ENCODE data around the gene PYGM. TPM values are rescaled to one million over a fixed set of nuclear protein-coding genes. Genes with fewer than 3 reads are reported as not detected.

Gene PYGM
- total RNA-seq, 1 donor from 2014 or later, result 291 TPM

DNA sequence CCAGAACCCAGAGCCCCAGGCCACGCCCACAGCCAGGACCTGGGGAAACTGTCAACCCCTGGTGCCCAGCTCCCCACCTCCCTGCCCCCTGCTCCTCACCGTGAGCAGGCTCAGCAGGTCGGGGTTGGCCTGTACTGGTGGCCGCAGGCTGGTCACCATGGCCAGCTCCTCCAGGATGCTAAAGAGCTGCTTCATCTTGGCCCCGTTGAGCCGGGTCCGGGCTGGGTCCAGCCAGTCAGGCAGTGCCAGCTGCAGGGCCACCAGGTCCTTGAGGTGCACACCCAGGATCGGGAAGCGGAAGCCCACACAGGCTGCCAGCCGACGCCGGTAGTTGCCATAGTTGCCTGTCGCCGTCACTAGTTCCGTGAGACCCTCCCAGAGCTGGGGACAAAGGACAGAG, 23.1 kb downstream of the PYGM start:
- Histone ChIP-seq H3K36me3 (ENCODE audit: control insufficient read depth in 3 of 3, insufficient read depth in 3 of 3, low read length in 3 of 3) (peaks cover 0 to 6% (median 3%) of the 10 kb centered on the region in 3 donors), H3K4me1 (ENCODE audit: control insufficient read depth in 3 of 3, insufficient read depth in 3 of 3, low read length in 3 of 3) (peaks cover 6 to 16% (median 6%) of the 10 kb centered on the region in 3 donors), H3K9me3 (ENCODE audit: control insufficient read depth in 3 of 3, low read length in 3 of 3) (no peaks in the 10 kb centered on the region), H3K27ac (ENCODE audit: low read depth, low read length) (no peak overlapping the region), H3K9ac (ENCODE audit: low read depth in 1 of 3, low read length in 3 of 3) (no peak overlapping the region), H3K27me3 (ENCODE audit: control insufficient read depth in 3 of 3, insufficient read depth in 3 of 3, low read length in 3 of 3) (no peaks in the 10 kb centered on the region), H3K4me3 (ENCODE audit: low read length in 3 of 3) (no peak overlapping the region)

DNA sequence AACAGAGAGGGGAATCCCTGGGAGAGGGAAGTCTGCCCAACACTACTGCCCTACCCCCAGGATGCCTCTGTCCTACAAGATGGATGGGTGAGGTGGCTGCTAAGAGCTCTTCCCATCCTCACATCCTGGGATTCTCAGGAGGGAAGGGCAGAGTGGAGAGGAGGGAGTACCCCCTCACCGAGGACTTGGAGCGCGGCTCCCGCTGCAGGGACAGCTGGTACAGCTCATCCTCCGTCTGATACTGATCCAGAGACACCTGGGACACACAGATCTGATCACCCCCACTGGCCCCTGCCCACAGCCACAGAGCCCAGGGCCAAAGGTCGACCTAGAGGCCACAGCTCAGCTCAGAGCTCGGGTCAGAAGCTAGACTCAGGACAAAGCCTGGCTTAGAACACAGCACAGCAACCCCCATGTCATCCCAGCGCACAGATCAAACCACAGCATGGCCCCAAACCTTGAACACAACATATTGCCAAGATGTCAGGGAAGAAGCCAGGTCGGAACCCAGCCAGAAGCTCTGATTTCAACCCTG, 24.0 kb downstream of the PYGM start:
- no peak overlapping the region for H3K9ac ChIP-seq (ENCODE audit: low read depth in 1 of 3, low read length in 3 of 3)
- no peak overlapping the region for H3K4me3 ChIP-seq (ENCODE audit: low read length in 3 of 3)
- H3K4me1 ChIP-seq (ENCODE audit: control insufficient read depth in 3 of 3, insufficient read depth in 3 of 3, low read length in 3 of 3), result peaks cover 5 to 16% (median 6%) of the 10 kb centered on the region in 3 donors
- H3K27ac ChIP-seq (ENCODE audit: low read depth, low read length), result no peak overlapping the region
- H3K9me3 ChIP-seq (ENCODE audit: control insufficient read depth in 3 of 3, low read length in 3 of 3), result no peaks in the 10 kb centered on the region
- H3K36me3 ChIP-seq (ENCODE audit: control insufficient read depth in 3 of 3, insufficient read depth in 3 of 3, low read length in 3 of 3), result peaks cover 0 to 8% (median 3%) of the 10 kb centered on the region in 3 donors
- H3K27me3 ChIP-seq (ENCODE audit: control insufficient read depth in 3 of 3, insufficient read depth in 3 of 3, low read length in 3 of 3), result no peaks in the 10 kb centered on the region

DNA sequence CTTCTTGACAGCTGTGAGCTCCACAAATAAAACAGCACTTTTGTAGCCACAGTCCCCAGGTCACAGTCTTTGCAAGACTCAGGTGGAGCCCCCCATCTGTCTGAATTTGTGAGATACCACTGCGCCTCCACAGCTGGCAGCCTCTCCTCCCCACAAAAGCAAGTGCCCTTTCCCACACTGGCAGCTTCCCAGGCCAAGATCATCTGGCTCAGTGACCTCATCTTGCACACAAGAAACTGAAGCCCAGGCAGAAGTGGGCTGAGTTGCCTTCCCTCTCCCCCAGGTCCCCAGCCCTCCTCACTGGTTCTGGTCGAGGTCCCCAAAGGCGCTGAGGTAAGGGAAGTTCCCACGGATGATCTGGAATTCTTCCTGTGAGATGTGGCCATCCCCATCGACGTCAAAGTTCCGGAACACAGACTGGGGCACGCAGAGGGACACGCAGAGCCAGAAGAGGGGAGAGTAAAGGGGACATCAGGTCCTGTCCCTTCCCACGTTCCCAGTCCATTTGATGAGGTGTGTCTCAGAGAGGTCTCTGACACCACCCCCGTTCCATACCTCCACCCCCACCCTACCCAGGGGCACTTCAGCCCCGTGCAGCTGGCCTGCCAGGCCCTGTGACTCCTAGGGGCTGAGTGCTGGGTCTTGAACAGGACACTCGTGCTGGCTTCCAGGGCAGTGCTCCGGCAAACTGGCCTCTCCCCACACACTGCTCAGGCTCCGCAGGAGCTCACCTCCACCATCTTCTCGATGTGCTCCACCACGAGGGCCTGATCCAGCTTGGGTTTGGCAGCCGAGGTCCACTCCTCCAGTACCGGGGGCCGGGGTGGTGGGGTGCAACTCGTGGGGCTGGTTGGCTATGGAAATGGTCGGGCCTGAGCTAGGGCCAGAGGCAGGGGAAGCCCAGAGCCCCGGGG, 24.7 kb downstream of the PYGM start:
- H3K27me3 ChIP-seq (ENCODE audit: control insufficient read depth in 3 of 3, insufficient read depth in 3 of 3, low read length in 3 of 3), result no peaks in the 10 kb centered on the region
- H3K9ac ChIP-seq (ENCODE audit: low read depth in 1 of 3, low read length in 3 of 3), result no peak overlapping the region
- no peaks in the 10 kb centered on the region for H3K9me3 ChIP-seq (ENCODE audit: control insufficient read depth in 3 of 3, low read length in 3 of 3)
- H3K36me3 ChIP-seq (ENCODE audit: control insufficient read depth in 3 of 3, insufficient read depth in 3 of 3, low read length in 3 of 3), result peaks cover 3 to 9% (median 3%) of the 10 kb centered on the region in 3 donors
- no peak overlapping the region for H3K4me3 ChIP-seq (ENCODE audit: low read length in 3 of 3)
- H3K4me1 ChIP-seq (ENCODE audit: control insufficient read depth in 3 of 3, insufficient read depth in 3 of 3, low read length in 3 of 3), result peaks cover 5 to 16% (median 6%) of the 10 kb centered on the region in 3 donors
- no peak overlapping the region for H3K27ac ChIP-seq (ENCODE audit: low read depth, low read length)

DNA sequence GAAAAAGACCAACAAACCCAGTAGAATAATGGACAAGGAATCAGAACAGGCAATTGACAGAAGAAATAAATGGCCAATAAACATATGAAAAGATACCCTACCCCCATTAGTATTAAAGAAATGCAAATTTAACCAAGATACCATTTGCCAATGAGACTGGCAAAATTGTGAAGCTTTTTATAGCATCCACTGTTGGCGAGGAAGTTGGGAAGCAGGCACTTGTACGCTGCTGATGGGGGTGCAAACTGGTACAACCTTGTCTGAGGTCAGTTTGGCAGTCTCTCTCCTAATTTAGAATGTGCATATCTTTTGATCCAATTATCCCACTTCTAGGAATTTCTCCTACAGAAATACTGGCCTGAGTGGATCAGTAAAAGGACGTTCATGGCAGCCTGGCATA, 28.2 kb downstream of the PYGM start:
- peaks cover 5 to 15% (median 6%) of the 10 kb centered on the region in 3 donors for H3K4me1 ChIP-seq (ENCODE audit: control insufficient read depth in 3 of 3, insufficient read depth in 3 of 3, low read length in 3 of 3)
- no peak overlapping the region for H3K4me3 ChIP-seq (ENCODE audit: low read length in 3 of 3)
- H3K9me3 ChIP-seq (ENCODE audit: control insufficient read depth in 3 of 3, low read length in 3 of 3), result no peaks in the 10 kb centered on the region
- no peak overlapping the region for H3K27ac ChIP-seq (ENCODE audit: low read depth, low read length)
- peaks cover 3 to 9% (median 6%) of the 10 kb centered on the region in 3 donors for H3K36me3 ChIP-seq (ENCODE audit: control insufficient read depth in 3 of 3, insufficient read depth in 3 of 3, low read length in 3 of 3)
- H3K27me3 ChIP-seq (ENCODE audit: control insufficient read depth in 3 of 3, insufficient read depth in 3 of 3, low read length in 3 of 3), result no peaks in the 10 kb centered on the region
- H3K9ac ChIP-seq (ENCODE audit: low read depth in 1 of 3, low read length in 3 of 3), result no peak overlapping the region

DNA sequence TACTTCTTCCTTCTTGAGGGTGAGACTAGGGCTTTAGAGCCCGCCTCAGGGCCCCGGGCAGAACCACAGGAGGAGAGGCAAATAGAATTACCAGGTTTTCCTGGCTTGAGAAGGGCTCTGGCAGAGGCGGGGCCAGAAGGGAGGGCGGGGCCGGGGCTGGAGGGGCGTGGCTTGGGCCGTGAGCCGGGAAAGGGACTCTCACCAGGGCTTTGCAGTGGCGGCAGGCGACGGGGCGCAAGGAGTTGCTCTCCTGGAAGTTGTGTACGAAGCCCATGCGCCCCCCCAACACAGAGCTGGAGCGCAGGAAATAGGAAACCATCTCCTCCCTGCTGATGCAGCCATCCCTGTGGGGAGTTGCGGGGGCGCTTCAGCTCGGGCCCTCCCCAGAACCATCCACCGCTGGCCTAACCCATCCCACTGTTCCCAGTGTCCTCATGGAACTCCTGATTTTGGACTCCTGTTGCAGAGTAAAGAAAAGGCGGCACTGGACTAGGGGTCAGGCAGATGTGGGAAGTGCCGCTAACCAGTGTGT, 29.9 kb downstream of the PYGM start:
- H3K27me3 ChIP-seq (ENCODE audit: control insufficient read depth in 3 of 3, insufficient read depth in 3 of 3, low read length in 3 of 3), result no peaks in the 10 kb centered on the region
- H3K27ac ChIP-seq (ENCODE audit: low read depth, low read length), result no peak overlapping the region
- H3K4me3 ChIP-seq (ENCODE audit: low read length in 3 of 3), result no peak overlapping the region
- peaks cover 3% of the 10 kb centered on the region in 3 donors for H3K36me3 ChIP-seq (ENCODE audit: control insufficient read depth in 3 of 3, insufficient read depth in 3 of 3, low read length in 3 of 3)
- H3K9me3 ChIP-seq (ENCODE audit: control insufficient read depth in 3 of 3, low read length in 3 of 3), result no peaks in the 10 kb centered on the region
- no peak overlapping the region for H3K9ac ChIP-seq (ENCODE audit: low read depth in 1 of 3, low read length in 3 of 3)
- H3K4me1 ChIP-seq (ENCODE audit: control insufficient read depth in 3 of 3, insufficient read depth in 3 of 3, low read length in 3 of 3), result peaks cover 0 to 3% (median 0%) of the 10 kb centered on the region in 3 donors

DNA sequence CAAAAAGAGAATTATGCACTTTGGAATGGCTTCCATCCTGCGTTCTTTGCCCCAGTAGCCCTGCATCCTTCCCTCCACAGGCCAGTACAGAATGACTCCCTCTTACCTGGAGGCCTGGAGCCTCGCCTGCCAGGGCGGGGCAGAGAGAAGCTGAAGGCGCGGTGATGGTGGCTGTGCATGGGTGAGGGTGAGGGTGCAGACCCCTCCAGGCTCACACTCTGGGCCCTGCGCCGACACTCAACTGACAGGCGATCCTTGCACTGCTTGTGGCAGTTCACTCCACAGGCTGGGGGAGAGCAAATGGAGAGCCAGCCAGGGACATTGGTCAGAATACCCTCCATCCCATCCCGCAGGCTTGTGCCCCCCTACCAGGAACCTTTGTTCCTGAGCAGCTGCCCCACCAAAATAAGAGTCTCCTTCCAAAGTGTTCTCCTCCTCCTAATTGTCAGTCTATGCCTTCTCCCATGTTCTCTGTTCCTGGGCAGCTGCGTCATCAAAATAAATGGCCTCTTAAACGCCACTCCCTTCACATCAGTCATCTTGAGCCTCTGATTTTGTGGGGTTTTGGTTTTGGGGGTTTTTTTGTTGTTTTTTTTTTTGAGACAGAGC, 30.9 kb downstream of the PYGM start:
- Histone ChIP-seq H3K4me1 (ENCODE audit: control insufficient read depth in 3 of 3, insufficient read depth in 3 of 3, low read length in 3 of 3) (no peaks in the 10 kb centered on the region), H3K27me3 (ENCODE audit: control insufficient read depth in 3 of 3, insufficient read depth in 3 of 3, low read length in 3 of 3) (no peaks in the 10 kb centered on the region), H3K4me3 (ENCODE audit: low read length in 3 of 3) (no peak overlapping the region), H3K36me3 (ENCODE audit: control insufficient read depth in 3 of 3, insufficient read depth in 3 of 3, low read length in 3 of 3) (peaks cover 3% of the 10 kb centered on the region in 3 donors), H3K9me3 (ENCODE audit: control insufficient read depth in 3 of 3, low read length in 3 of 3) (no peaks in the 10 kb centered on the region), H3K27ac (ENCODE audit: low read depth, low read length) (no peak overlapping the region), H3K9ac (ENCODE audit: low read depth in 1 of 3, low read length in 3 of 3) (no peak overlapping the region)

DNA sequence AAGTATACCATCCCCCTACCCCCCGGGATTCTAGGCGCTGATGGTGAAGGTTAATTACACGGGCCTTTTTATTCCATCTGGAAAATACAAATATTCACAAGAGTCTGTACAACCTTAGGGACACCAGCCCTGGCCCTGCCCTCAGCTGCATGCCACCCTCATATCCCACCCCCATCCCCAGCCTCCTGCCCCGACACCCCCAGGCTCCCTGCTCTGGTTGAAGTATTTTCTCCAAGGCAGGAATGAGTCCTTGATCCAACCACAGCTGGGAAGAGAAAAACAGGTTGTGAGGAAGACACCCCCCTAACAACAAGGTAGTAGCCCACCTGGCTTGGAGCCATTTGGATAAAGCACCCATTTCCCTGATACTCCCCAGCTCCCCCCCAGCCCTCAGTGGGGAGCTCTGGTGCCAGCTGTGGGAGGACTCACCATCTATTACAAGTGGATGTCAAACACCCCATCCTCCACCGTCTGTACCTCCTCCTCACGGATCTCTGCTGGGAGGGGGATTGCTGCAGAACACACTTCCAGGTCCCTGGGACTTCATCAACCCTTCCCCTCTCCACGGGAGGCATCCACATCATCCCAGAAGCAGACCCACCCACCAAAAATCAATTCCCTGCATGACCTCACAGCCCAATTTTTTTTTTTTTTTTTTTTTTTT, 32.8 kb downstream of the PYGM start:
- Histone ChIP-seq H3K9me3 (ENCODE audit: control insufficient read depth in 3 of 3, low read length in 3 of 3) (no peaks in the 10 kb centered on the region), H3K27ac (ENCODE audit: low read depth, low read length) (no peak overlapping the region), H3K4me1 (ENCODE audit: control insufficient read depth in 3 of 3, insufficient read depth in 3 of 3, low read length in 3 of 3) (peaks cover 0 to 5% (median 4%) of the 10 kb centered on the region in 3 donors), H3K9ac (ENCODE audit: low read depth in 1 of 3, low read length in 3 of 3) (no peak overlapping the region), H3K4me3 (ENCODE audit: low read length in 3 of 3) (no peak overlapping the region), H3K36me3 (ENCODE audit: control insufficient read depth in 3 of 3, insufficient read depth in 3 of 3, low read length in 3 of 3) (peaks cover 3% of the 10 kb centered on the region in 3 donors), H3K27me3 (ENCODE audit: control insufficient read depth in 3 of 3, insufficient read depth in 3 of 3, low read length in 3 of 3) (peaks cover 3 to 5% (median 5%) of the 10 kb centered on the region in 3 donors)

DNA sequence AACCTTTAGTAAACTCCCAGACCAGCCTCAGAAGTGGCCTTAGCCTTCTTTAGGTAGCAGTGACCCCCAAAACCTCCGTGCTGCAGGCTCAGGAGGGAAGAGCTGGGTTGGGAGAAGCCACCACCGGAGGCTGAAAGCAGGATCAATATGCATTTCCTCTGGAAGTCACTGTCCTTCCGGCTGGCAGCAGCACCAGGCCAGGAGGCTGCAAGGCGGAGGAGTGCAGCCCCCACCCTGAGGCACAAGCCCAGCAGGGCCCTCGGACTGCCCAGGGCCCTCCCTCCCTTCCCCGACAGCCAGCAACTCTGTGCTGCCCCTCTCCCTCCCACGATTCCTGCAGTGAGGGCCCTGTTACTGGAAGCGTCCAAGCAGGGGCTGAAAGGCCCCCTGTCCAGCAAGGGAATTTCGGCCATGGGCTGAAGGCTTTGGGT, 33.5 kb downstream of the PYGM start:
- H3K9me3 ChIP-seq (ENCODE audit: control insufficient read depth in 3 of 3, low read length in 3 of 3), result no peaks in the 10 kb centered on the region
- peaks cover 0 to 5% (median 4%) of the 10 kb centered on the region in 3 donors for H3K4me1 ChIP-seq (ENCODE audit: control insufficient read depth in 3 of 3, insufficient read depth in 3 of 3, low read length in 3 of 3)
- no peak overlapping the region for H3K27ac ChIP-seq (ENCODE audit: low read depth, low read length)
- peaks cover 3% of the 10 kb centered on the region in 3 donors for H3K36me3 ChIP-seq (ENCODE audit: control insufficient read depth in 3 of 3, insufficient read depth in 3 of 3, low read length in 3 of 3)
- no peak overlapping the region for H3K9ac ChIP-seq (ENCODE audit: low read depth in 1 of 3, low read length in 3 of 3)
- H3K4me3 ChIP-seq (ENCODE audit: low read length in 3 of 3), result no peak overlapping the region
- H3K27me3 ChIP-seq (ENCODE audit: control insufficient read depth in 3 of 3, insufficient read depth in 3 of 3, low read length in 3 of 3), result peaks cover 11 to 13% (median 12%) of the 10 kb centered on the region in 3 donors

DNA sequence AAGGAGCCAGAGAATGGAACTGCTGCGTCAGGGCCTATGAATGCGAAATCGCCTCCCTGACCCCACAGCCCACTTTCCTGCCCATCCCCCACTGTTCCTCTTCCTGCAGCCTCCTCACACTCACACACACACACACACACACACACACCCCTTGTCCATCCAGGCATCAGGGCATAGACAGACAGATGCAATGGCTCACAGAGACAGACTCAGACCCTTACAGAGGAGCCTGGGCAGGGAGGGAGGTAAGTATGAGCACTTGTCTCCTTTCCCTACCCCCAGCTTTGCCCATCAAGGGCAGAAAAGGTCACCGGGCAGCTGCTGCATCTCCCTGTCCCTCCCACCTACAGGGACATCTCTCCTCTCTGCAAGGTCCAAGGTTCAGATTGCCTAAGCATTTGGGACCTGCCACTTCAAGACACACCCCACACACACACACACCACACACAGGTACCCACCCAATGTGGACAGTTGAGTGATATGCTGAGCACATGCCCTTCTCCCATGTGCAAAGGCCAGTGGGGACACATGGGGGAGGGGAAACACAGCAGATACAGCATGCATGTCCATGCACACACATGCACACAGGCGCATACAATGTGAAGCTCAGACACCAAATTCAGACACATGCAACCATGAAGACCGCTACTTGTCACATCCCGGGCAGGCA, 34.8 kb downstream of the PYGM start:
- Histone ChIP-seq H3K9me3 (ENCODE audit: control insufficient read depth in 3 of 3, low read length in 3 of 3) (no peaks in the 10 kb centered on the region), H3K27ac (ENCODE audit: low read depth, low read length) (no peak overlapping the region), H3K27me3 (ENCODE audit: control insufficient read depth in 3 of 3, insufficient read depth in 3 of 3, low read length in 3 of 3) (peaks cover 22 to 23% (median 22%) of the 10 kb centered on the region in 3 donors), H3K4me1 (ENCODE audit: control insufficient read depth in 3 of 3, insufficient read depth in 3 of 3, low read length in 3 of 3) (peaks cover 0 to 5% (median 4%) of the 10 kb centered on the region in 3 donors), H3K36me3 (ENCODE audit: control insufficient read depth in 3 of 3, insufficient read depth in 3 of 3, low read length in 3 of 3) (peaks cover 0 to 3% (median 0%) of the 10 kb centered on the region in 3 donors), H3K4me3 (ENCODE audit: low read length in 3 of 3) (no peak overlapping the region), H3K9ac (ENCODE audit: low read depth in 1 of 3, low read length in 3 of 3) (no peak overlapping the region)

Data from skeletal muscle tissue (tissue), 4 donors.